Measurements from ENCODE around the gene NRXN3.
"Not testable (repeated sequence)": the region's sequence is repeated elsewhere in the genome, so short reads cannot be mapped to it uniquely, and the experiment has no call there.

NRXN3 gene

DNA sequence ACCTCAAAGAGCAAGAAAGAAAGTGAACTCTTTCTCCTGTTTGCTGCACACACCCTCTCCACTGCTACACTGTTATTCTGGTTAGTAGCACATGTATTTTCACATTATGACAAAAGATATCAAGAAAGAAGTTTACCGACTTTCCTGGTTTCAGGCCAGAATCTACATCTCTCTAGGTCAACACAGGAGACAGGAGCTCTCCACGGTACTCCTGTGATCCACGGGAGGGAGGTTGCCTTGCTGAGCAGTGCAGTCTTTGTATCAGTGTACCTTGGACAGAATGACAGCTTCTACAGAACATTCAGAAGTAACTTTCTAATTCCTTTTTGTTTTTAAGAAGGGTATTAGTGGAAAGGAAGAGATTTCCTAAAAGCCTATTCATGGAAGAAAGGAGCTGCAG, 805.6 kb downstream of the NRXN3 start:
- DNase-seq (ENCODE audit: low spot score in 2 of 2): no peak
- Mint-ChIP-seq H3K27ac (no peak overlapping the region), H3K9me3 (no peaks in the 10 kb centered on the region), H3K4me1 (no peaks in the 10 kb centered on the region), H3K4me3 (no peak overlapping the region), H3K36me3 (no peaks in the 10 kb centered on the region)
- ATAC-seq: no peak

GRCh38 chr14:78978896-78979295, 808.7 kb downstream of the NRXN3 start:
- Mint-ChIP-seq H3K36me3 (no peaks in the 10 kb centered on the region), H3K4me1 (no peaks in the 10 kb centered on the region), H3K27ac (no peak overlapping the region), H3K4me3 (no peak overlapping the region), H3K9me3 (no peaks in the 10 kb centered on the region)
- DNase-seq (ENCODE audit: low spot score in 2 of 2): no peak
- no peak for ATAC-seq

- no peaks in the 10 kb centered on the region for H3K4me1 Mint-ChIP-seq
- peaks cover 2% of the 10 kb centered on the region for H3K9me3 Mint-ChIP-seq
- no peak overlapping the region for H3K4me3 Mint-ChIP-seq
- DNase-seq (ENCODE audit: low spot score in 2 of 2) (no peak), ATAC-seq (no peak)
- no peak overlapping the region for H3K27ac Mint-ChIP-seq
- H3K36me3 Mint-ChIP-seq: no peaks in the 10 kb centered on the region
These were observed 812.4 kb downstream of the NRXN3 start for GRCh38 chr14:78982551-78982950.

GRCh38 chr14:78983126-78983525, 813.0 kb downstream of the NRXN3 start:
- no peak overlapping the region for H3K4me3 Mint-ChIP-seq
- H3K4me1 Mint-ChIP-seq: no peaks in the 10 kb centered on the region
- no peak overlapping the region for H3K27ac Mint-ChIP-seq

DNA sequence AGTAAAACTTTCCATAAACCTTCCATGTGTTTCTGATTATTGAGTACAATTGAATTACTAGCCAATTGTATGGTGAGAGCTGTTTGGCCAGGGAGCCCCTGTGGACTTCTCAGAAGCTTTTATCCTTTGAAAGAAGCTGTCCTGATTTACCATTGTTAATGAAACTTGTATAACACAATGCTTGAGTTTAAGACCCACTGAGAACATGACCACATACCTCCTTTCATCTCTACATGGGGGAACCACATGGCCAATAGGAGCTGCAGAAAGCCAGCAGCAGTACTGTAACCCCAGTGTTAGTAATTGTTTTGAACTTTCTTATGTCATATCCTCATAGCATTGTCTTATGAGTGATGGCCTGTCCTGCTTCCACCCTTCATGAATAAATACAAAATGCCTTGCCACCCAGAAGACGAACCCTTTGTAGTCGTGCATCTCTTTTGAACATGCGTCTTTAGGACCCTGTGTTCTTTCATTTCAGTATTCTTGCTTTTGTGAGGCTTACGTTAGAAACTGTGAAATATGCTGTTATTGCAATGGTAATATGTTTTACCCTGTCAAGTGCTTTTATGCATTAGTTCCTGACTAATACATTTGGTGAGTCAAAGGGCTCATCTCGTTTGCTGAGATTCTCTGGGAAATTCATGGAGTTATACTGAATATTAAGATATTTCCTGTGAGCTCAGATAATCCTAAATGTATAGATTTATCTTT, 815.7 kb downstream of the NRXN3 start:
- Mint-ChIP-seq H3K4me1 (no peaks in the 10 kb centered on the region), H3K36me3 (no peaks in the 10 kb centered on the region), H3K27ac (no peak overlapping the region), H3K9me3 (peaks cover 6% of the 10 kb centered on the region), H3K4me3 (no peak overlapping the region)
- no peak for ATAC-seq
- DNase-seq (ENCODE audit: low spot score in 2 of 2): no peak

More at GRCh38 chr14:78983126-78983525, 813.0 kb downstream of the NRXN3 start:
- no peaks in the 10 kb centered on the region for H3K36me3 Mint-ChIP-seq
- no peak for ATAC-seq
- DNase-seq (ENCODE audit: low spot score in 2 of 2): no peak
- H3K9me3 Mint-ChIP-seq: peaks cover 6% of the 10 kb centered on the region

- no peak overlapping the region for H3K4me3 Mint-ChIP-seq
- no peaks in the 10 kb centered on the region for H3K36me3 Mint-ChIP-seq
- H3K4me1 Mint-ChIP-seq: no peaks in the 10 kb centered on the region
- peaks cover 6% of the 10 kb centered on the region for H3K9me3 Mint-ChIP-seq
- DNase-seq (ENCODE audit: low spot score in 2 of 2) (no peak), ATAC-seq (no peak)
- H3K27ac Mint-ChIP-seq: no peak overlapping the region
These were observed 816.8 kb downstream of the NRXN3 start for GRCh38 chr14:78986989-78987388.

DNA sequence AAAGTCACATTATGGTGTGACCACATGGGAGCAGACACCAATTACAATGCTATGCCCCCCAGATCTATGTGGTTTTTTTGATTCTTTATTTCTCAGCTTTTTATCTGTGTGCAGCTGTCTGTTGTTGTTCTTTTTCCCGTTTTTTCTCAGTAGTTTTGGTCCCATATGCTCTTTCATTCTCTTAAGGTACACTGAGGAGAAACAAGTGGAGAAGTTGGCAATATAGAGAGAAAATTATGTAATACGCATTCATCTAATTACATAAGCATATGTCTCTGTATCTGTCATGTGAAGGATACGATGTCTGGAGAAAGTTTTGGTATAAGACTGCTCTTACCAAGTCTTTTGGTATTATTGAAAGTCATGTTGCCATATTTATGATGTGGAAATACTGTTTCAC, 819.0 kb downstream of the NRXN3 start:
- no peak for ATAC-seq
- no peak for DNase-seq (ENCODE audit: low spot score in 2 of 2)
- H3K4me1 Mint-ChIP-seq: no peaks in the 10 kb centered on the region
- H3K9me3 Mint-ChIP-seq: peaks cover 5% of the 10 kb centered on the region
- no peak overlapping the region for H3K27ac Mint-ChIP-seq
- no peak overlapping the region for H3K4me3 Mint-ChIP-seq
- no peaks in the 10 kb centered on the region for H3K36me3 Mint-ChIP-seq

GRCh38 chr14:78992867-78993266, 822.7 kb downstream of the NRXN3 start:
- Mint-ChIP-seq H3K27ac (no peak overlapping the region), H3K4me1 (no peaks in the 10 kb centered on the region), H3K4me3 (no peak overlapping the region), H3K9me3 (peaks cover 1% of the 10 kb centered on the region), H3K36me3 (no peaks in the 10 kb centered on the region)
- DNase-seq (ENCODE audit: low spot score in 2 of 2) (no peak), ATAC-seq (no peak)

DNA sequence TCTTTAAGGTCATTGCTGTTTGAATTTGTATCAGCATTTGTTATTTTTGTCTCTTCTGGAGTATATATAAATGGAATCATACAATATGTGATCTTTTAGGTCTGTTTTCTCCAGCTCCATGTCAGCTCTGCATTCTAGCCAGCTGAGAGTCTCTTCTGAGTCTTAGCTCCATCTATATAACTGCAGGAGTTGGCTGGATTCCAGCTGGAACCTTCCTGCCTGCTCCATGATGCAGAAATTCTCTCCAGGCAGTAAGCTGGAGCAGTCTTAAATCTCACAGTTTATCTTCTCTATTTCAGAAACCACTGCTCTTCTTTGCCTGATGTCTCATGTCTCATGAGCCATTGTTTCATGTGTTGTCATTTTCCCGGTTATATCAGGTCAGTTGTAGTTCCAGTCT, 827.6 kb downstream of the NRXN3 start:
- Mint-ChIP-seq H3K4me1 (no peaks in the 10 kb centered on the region), H3K27ac (no peak overlapping the region), H3K36me3 (no peaks in the 10 kb centered on the region), H3K9me3 (no peaks in the 10 kb centered on the region), H3K4me3 (no peak overlapping the region)
- no peak for DNase-seq (ENCODE audit: low spot score in 2 of 2)
- ATAC-seq: no peak

- ATAC-seq (no peak), DNase-seq (ENCODE audit: low spot score in 2 of 2) (no peak)
- Mint-ChIP-seq H3K4me3 (no peak overlapping the region), H3K36me3 (no peaks in the 10 kb centered on the region), H3K9me3 (no peaks in the 10 kb centered on the region), H3K4me1 (no peaks in the 10 kb centered on the region), H3K27ac (no peak overlapping the region)
These were observed 839.1 kb downstream of the NRXN3 start for GRCh38 chr14:79009286-79009685.

DNA sequence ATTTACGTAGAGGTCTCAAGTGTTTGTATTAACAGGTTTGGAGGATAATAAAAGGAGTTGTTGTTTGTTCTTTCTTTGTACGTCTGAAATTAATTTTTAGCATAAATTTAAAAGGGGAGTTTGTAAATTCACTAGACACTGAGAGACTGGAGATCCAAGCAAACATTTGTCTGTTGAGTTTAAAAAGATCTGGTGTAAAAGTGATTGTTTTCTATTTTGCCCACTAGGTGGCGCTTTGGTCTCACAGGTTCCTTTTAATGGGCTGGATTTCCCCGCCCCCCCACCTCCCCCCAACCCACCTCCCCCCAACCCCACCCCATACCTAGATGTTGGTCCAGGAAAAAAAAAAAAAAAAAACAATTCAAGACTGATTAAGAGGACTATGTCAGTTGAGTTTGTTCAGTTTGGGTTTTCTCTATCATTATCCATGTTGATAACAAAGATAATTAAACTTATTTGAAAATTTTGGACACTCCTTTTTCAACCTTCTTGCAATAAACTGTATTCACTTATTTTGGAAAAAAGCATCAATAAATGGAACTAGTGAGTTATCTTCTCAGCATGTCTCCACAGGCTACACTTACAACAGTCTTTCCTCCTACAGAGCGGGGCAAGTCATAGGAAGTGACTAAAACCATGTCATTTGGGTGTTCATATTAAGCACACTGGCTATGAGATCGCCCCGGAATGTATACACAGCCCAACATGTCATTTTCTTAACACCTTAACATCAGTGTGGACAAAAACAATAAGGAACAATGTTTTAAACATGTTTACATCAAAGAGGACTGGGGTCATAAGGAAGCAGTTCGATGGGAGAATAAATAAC, 841.1 kb downstream of the NRXN3 start:
- H3K4me3 Mint-ChIP-seq: no peak overlapping the region
- H3K4me1 Mint-ChIP-seq: no peaks in the 10 kb centered on the region
- no peaks in the 10 kb centered on the region for H3K36me3 Mint-ChIP-seq
- no peaks in the 10 kb centered on the region for H3K9me3 Mint-ChIP-seq
- DNase-seq (ENCODE audit: low spot score in 2 of 2) (no peak), ATAC-seq (no peak)
- no peak overlapping the region for H3K27ac Mint-ChIP-seq

DNA sequence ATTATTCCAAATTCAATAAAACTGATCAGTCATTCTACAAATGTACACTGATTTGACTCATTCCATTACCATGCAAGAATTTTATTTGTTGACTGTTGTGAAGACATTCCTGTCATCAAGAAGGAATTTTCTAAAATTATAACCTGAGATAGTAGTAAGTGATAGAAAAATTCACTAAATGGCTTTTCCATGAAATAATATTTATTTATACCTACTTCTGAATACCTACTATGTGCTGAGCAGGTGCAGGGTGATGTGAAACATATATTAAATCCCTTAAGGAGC, 841.7 kb downstream of the NRXN3 start:
- H3K9me3 Mint-ChIP-seq: no peaks in the 10 kb centered on the region
- ATAC-seq: no peak
- H3K4me1 Mint-ChIP-seq: no peaks in the 10 kb centered on the region
- H3K4me3 Mint-ChIP-seq: no peak overlapping the region
- no peaks in the 10 kb centered on the region for H3K36me3 Mint-ChIP-seq
- DNase-seq (ENCODE audit: low spot score in 2 of 2): no peak
- H3K27ac Mint-ChIP-seq: no peak overlapping the region

GRCh38 chr14:79016828-79017505, 846.8 kb downstream of the NRXN3 start:
- no peaks in the 10 kb centered on the region for H3K36me3 Mint-ChIP-seq
- no peaks in the 10 kb centered on the region for H3K4me1 Mint-ChIP-seq
- H3K27ac Mint-ChIP-seq: no peak overlapping the region
- no peak overlapping the region for H3K4me3 Mint-ChIP-seq
- ATAC-seq: no peak
- no peak for DNase-seq (ENCODE audit: low spot score in 2 of 2)
- H3K9me3 Mint-ChIP-seq: peaks cover 3% of the 10 kb centered on the region

- Mint-ChIP-seq H3K36me3 (no peaks in the 10 kb centered on the region), H3K9me3 (peaks cover 3% of the 10 kb centered on the region), H3K4me3 (no peak overlapping the region), H3K27ac (no peak overlapping the region), H3K4me1 (no peaks in the 10 kb centered on the region)
- ATAC-seq (no peak), DNase-seq (ENCODE audit: low spot score in 2 of 2) (no peak)
These were observed 847.4 kb downstream of the NRXN3 start for GRCh38 chr14:79017561-79017960.

- H3K4me3 Mint-ChIP-seq: no peak overlapping the region
- no peak overlapping the region for H3K27ac Mint-ChIP-seq
- ATAC-seq (no peak), DNase-seq (ENCODE audit: low spot score in 2 of 2) (no peak)
- H3K9me3 Mint-ChIP-seq: peaks cover 8% of the 10 kb centered on the region
- H3K36me3 Mint-ChIP-seq: no peaks in the 10 kb centered on the region
- H3K4me1 Mint-ChIP-seq: no peaks in the 10 kb centered on the region
These were observed 848.7 kb downstream of the NRXN3 start for GRCh38 chr14:79018836-79019235.

- DNase-seq (ENCODE audit: low spot score in 2 of 2); H3K9me3 Mint-ChIP-seq; H3K4me1 Mint-ChIP-seq; H3K27ac Mint-ChIP-seq; H3K4me3 Mint-ChIP-seq; ATAC-seq; H3K36me3 Mint-ChIP-seq: not testable (repeated sequence)
These were observed 849.7 kb downstream of the NRXN3 start for GRCh38 chr14:79019898-79020297.
